Left lung (tissue), 10 donors: Measurements from ENCODE around the gene KLRK1. TPM values are rescaled to one million over a fixed set of nuclear protein-coding genes. Genes with fewer than 3 reads are reported as not detected.
A peak's percentile ranks its signal among the peaks of the same experiment; 100 is the strongest.

Experiments
- ATAC-seq: fragments of 200-7000 bp; cut with Tn5 transposase; one replicate; pipeline ENCODE4 v1.9.1; 2020; ENCODE audit warnings: moderate library complexity
- DNase-seq, 4 donors: peaks; one replicate each; pipeline ENCODE4 v3.0.0-alpha.2; 2013 to 2020
- H3K27ac ChIP-seq, 2 donors: fragments of 200-600 bp; sonication (generic) in 1 of 2; one replicate each; pipeline versions ENCODE4 v1.5.0 to v1.8.0; 2020 to 2021
- H3K27me3 ChIP-seq, 2 donors: fragments of 200-600 bp; sonication (generic) in 1 of 2; one replicate each; pipeline versions ENCODE4 v1.5.0 to v1.8.0; 2020 to 2021
- H3K36me3 ChIP-seq, 2 donors: fragments of 200-600 bp; sonication (generic) in 1 of 2; one replicate each; pipeline versions ENCODE4 v1.5.0 to v1.8.0; 2020 to 2021
- H3K4me1 ChIP-seq, 2 donors: fragments of 200-600 bp; one replicate each; pipeline ENCODE4 v1.8.0; 2021
- H3K4me3 ChIP-seq, 2 donors: fragments of 200-600 bp; sonication (generic) in 1 of 2; one replicate each; pipeline versions ENCODE4 v1.5.0 to v1.8.0; 2020 to 2021; ENCODE audit warnings: mild to moderate bottlenecking in 1 of 2
- H3K9me3 ChIP-seq, 2 donors: fragments of 200-600 bp; sonication (generic) in 1 of 2; one replicate each; pipeline versions ENCODE4 v1.5.0 to v1.8.0; 2020 to 2021
- intact Hi-C, 2 donors: fragments of 100-400 bp; cut with DNase I; formaldehyde crosslinking; loops; one replicate each; pipeline versions ENCODE4 v1.11.2 to v1.14.2; 2022
- polyA plus RNA-seq, 6 donors: library from polyadenylated mRNA; unstranded; fragments of 120-200 nt; gene quantifications; one replicate each; pipeline ENCODE4 v1.2.1, GENCODE V29; 2013; ENCODE audit not compliant: insufficient read length in 6 of 6
- total RNA-seq, 2 donors: library from RNA; stranded (reverse); fragmentation: NEBNext Ultra II Directional; extraction: Animal tissue kit (Norgen Biotek cat#: 25700); gene quantifications; one replicate each; pipeline ENCODE4 v1.2.1, GENCODE V29; 2021
- TF ChIP-seq, protein P1 (sequence below), 2 donors: fragments of 200-600 bp; sonication (generic) in 1 of 2; IDR thresholded peaks; one replicate each; pipeline versions ENCODE4 v1.5.0 to v1.8.0; 2021; ENCODE audit warnings: antibody characterized with exemption in 2 of 2
- donor health status: DM: no; HTN: yes; CAD: no.
- donor health status: DM: no; HTN: no; CAD: no.

The KLRK1 gene
- total and polyA plus RNA-seq, 8 donors: 0.70 to 4.9 (median 2.0) TPM

- DNase-seq: peak in 3 of 4 donors; percentile 76 to 91 (median 86)
- H3K27me3 ChIP-seq: no peaks in the 10 kb centered on the region
- peak overlapping the region; percentile 52 to 68 for H3K4me3 ChIP-seq
- no peaks in the 10 kb centered on the region for H3K36me3 ChIP-seq
- intact Hi-C loops: no loop called here
- peak overlapping the region; percentile 92 to 99 for H3K27ac ChIP-seq
- peak; percentile 81 for ATAC-seq
- H3K4me1 ChIP-seq: peaks cover 17 to 33% of the 10 kb centered on the region in 2 donors
- TF ChIP-seq, protein P1, sequence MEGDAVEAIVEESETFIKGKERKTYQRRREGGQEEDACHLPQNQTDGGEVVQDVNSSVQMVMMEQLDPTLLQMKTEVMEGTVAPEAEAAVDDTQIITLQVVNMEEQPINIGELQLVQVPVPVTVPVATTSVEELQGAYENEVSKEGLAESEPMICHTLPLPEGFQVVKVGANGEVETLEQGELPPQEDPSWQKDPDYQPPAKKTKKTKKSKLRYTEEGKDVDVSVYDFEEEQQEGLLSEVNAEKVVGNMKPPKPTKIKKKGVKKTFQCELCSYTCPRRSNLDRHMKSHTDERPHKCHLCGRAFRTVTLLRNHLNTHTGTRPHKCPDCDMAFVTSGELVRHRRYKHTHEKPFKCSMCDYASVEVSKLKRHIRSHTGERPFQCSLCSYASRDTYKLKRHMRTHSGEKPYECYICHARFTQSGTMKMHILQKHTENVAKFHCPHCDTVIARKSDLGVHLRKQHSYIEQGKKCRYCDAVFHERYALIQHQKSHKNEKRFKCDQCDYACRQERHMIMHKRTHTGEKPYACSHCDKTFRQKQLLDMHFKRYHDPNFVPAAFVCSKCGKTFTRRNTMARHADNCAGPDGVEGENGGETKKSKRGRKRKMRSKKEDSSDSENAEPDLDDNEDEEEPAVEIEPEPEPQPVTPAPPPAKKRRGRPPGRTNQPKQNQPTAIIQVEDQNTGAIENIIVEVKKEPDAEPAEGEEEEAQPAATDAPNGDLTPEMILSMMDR (IDR thresholded peaks at IDR 0.05): no peak
- H3K9me3 ChIP-seq: peaks cover 0 to 5% of the 10 kb centered on the region in 2 donors
These were observed 24.8 kb downstream of the KLRK1 start for GRCh38 chr12:10364815-10365622.

DNA sequence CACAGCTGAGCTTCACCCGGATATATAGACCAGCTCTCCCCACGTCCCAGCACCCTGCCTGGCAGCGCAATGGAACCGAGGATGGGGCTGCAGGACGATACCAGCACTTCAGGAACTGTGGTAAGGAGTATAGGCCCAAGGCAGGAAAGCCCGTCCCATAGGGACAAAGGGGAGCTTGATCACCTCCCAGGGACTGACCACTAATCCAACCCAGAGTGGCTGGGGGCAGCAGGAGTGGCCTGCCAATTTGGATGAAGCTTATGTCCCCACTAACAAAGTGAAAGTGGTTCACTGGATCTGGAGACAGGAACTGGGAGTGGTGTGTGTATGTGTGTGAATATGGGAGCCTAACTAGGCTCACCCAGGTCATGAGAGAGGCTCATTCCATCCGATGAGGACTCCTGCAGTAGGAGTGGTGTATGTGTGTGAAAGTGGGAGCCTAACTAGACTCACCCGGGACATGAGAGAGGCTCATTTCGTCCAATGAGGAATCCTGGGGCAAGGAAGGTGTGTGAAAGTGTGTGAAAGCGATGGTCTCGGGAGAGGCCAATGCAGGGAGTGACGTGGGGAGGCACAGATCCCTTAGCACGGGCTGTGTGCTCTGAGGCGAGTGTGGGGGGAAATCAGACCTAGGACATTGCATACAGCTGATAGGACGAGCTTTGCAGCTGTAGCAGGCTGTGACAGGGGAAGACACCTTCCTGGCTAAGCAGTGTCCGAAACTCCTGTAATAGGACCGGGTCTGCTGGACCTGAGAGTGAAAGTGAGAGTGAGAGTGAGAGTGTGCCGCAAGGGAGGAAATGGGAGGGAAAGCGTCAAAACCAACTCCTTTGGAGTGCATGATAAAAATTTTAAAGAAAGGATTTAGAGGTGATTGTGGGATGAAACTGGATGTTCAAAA, 25.7 kb downstream of the KLRK1 start:
- intact Hi-C loops: no loop called here
- TF ChIP-seq, protein P1 (IDR thresholded peaks at IDR 0.05): no peak
- H3K4me1 ChIP-seq: peaks cover 17 to 33% of the 10 kb centered on the region in 2 donors
- peak overlapping the region; percentile 92 to 99 for H3K27ac ChIP-seq
- no peaks in the 10 kb centered on the region for H3K27me3 ChIP-seq
- H3K9me3 ChIP-seq: peaks cover 0 to 5% of the 10 kb centered on the region in 2 donors
- H3K36me3 ChIP-seq: no peaks in the 10 kb centered on the region
- peak overlapping the region; percentile 52 to 68 for H3K4me3 ChIP-seq
- DNase-seq: peak in 3 of 4 donors; percentile 51 to 63 (median 60)
- peak; percentile 65 for ATAC-seq

GRCh38 chr12:10363658-10363913, 26.3 kb downstream of the KLRK1 start:
- Histone ChIP-seq H3K4me1 (peaks cover 17 to 33% of the 10 kb centered on the region in 2 donors), H3K27me3 (no peaks in the 10 kb centered on the region), H3K27ac (peak overlapping the region; percentile 92 to 99), H3K9me3 (peaks cover 0 to 5% of the 10 kb centered on the region in 2 donors), H3K36me3 (no peaks in the 10 kb centered on the region), H3K4me3 (no peak overlapping the region)
- DNase-seq: no peak
- intact Hi-C loops: no loop called here
- ATAC-seq: no peak
- TF ChIP-seq, protein P1 (IDR thresholded peaks at IDR 0.05): no peak

- DNase-seq (no peak), ATAC-seq (no peak)
- intact Hi-C loops: no loop called here
- Histone ChIP-seq H3K36me3 (no peaks in the 10 kb centered on the region), H3K27me3 (no peaks in the 10 kb centered on the region), H3K27ac (peak overlapping the region; percentile 92 to 99), H3K9me3 (peaks cover 0 to 5% of the 10 kb centered on the region in 2 donors), H3K4me1 (peaks cover 17 to 33% of the 10 kb centered on the region in 2 donors), H3K4me3 (no peak overlapping the region)
- TF ChIP-seq, protein P1 (IDR thresholded peaks at IDR 0.05): no peak
These were observed 26.8 kb downstream of the KLRK1 start for GRCh38 chr12:10362828-10363657.
